GM12891 (cell line): ENCODE measurements around the gene RCHY1.

ENCODE experiments used
- PAX5 ChIP-seq: IDR thresholded peaks from 2 replicates; pipeline ENCODE4 v1.6.1; 2011; ENCODE audit warnings: low read length, moderate library complexity, mild to moderate bottlenecking; ENCODE audit not compliant: insufficient read depth, severe bottlenecking
- POLR2A ChIP-seq: IDR thresholded peaks from 2 replicates; pipeline ENCODE4 v1.6.1; 2011; ENCODE audit warnings: low read depth, low read length, control low read depth
- POLR2AphosphoS5 ChIP-seq: IDR thresholded peaks from 2 replicates; pipeline ENCODE4 v1.6.1; 2011; ENCODE audit warnings: low read depth, low read length, control low read depth

DNA sequence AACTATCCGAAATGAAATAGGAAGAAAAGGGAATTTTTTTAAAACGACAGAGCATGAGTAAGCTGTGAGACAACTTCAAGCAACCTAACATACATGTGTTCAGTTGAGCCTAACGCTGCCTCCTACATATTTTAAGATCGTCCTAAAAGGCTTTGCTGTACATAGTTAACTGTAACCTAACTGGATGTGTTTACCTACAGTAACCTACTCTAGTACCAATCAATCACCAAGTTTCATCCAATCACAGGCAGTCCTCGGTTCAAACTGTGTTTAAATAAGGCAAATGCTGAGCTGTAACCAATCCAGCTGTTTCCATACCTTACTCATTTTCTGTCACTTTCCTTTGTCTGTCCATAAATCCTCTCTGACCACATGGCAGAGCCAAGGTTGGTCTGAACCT lies 17.1 kb downstream of the RCHY1 start:
- no peak for TF ChIP-seq POLR2AphosphoS5
- no peak for TF ChIP-seq PAX5
- TF ChIP-seq POLR2A = no peak
